ENCODE results near the gene GNAQ.
"Not testable (repeated sequence)": the region's sequence is repeated elsewhere in the genome, so short reads cannot be mapped to it uniquely, and the experiment has no call there.

Gene GNAQ

GRCh38 chr9:77866878-77867277, 164.7 kb downstream of the GNAQ start:
- no peak for FAIRE-seq

DNA sequence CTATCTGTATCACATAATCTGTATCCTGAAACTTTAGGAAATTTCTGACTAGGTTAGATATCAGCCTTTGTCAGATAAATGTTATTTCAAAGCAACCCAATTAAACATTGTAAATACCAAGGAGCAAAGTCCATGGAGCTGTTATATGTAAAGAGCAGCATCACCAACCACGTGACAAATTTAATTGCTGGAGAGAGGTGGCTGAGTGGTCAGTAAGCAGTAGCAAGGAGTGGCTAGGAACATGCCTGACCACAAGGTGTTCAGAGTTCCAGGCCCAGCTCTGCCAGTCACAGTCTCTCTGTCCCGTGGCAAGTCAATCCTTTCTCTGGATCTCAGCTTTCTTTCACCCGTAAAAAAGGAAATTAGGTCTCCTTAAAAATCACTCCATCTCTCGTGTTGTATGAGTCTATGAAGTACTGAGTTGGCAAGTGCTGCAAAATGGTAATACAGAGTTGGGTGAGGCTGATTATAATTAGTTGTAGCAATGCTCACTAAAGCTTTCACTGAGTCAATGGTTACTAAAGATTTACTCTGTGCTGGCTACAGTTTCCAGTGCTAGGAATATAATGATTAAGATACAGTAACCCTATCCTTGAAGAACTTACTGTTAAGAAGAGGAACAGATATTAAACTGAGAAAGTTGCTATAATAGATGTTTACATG, 166.1 kb downstream of the GNAQ start:
- no peak for FAIRE-seq

GRCh38 chr9:77864211-77864889, 167.3 kb downstream of the GNAQ start:
- no peak for FAIRE-seq

GRCh38 chr9:77863638-77864037, 168.0 kb downstream of the GNAQ start:
- FAIRE-seq, result not testable (repeated sequence)

- FAIRE-seq, result not testable (repeated sequence)
These were observed 170.7 kb downstream of the GNAQ start for GRCh38 chr9:77860953-77861352.

GRCh38 chr9:77857513-77858259, 173.9 kb downstream of the GNAQ start:
- no peak for FAIRE-seq

DNA sequence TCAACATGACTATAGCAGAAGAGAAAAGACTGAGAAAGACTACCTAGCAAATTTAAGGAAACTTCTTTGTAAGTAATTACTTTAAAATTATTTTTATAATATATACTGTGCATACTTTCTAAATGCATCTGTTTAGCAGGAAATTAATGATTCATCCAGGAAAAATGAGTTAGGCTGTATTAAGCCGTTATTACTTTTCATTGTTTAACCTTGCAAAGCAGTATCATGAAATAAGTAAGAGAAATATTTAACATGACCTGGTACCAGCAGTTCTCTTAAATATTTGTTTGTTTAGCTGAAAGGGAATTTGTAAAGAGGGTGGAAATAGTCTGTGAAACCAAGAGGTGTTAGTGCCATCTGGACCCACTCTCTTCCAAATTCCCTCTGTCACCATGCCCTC, 175.0 kb downstream of the GNAQ start:
- FAIRE-seq, result no peak

DNA sequence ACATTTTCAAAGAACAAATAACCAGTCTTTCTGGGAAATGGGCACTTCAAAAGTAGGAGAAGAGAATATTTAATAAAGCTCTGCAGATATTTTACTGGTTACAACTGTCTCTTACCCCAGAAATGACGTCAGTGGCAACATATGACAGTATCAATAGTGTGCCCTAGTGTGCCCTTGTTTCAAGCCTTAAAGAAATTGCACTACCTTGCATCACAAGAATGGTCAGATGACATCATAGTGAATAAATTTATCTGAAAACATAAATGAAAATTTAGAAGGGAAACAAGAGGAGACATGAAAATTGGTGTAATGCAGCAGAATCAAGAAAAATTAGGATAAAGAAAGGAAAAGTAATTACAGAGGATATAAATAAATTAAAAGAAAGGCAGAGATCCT, 176.7 kb downstream of the GNAQ start:
- FAIRE-seq, result no peak

DNA sequence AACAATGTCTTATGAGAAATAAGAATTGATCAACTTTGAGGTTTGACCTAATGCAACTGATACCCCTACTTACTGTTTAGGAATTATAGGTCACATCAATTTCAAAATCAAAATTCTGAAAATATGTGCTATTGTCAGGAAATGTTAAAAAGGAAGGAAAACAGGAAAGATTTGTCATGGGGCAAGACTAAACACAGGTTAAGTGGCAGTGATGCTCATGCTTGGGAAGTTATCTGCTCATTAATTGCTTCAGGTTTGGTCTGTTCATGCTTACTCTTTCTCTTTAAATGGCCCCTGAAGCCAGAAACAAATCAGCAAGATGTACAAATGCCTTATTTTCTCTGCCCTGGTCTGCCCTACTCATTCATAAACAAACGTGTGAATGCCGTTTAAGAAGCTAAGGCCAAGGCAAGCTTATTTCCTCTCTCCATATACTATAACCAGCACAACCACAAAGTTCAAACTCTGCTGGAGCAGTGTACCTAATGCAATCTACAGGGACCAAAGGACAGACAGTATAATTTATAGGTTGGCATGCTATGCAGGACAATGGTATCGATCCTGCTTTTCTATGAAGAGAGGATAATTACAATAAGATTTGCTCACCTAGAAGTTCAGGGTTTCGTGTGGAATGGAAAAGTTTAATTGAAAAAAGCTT, 177.2 kb downstream of the GNAQ start:
- FAIRE-seq, result no peak

DNA sequence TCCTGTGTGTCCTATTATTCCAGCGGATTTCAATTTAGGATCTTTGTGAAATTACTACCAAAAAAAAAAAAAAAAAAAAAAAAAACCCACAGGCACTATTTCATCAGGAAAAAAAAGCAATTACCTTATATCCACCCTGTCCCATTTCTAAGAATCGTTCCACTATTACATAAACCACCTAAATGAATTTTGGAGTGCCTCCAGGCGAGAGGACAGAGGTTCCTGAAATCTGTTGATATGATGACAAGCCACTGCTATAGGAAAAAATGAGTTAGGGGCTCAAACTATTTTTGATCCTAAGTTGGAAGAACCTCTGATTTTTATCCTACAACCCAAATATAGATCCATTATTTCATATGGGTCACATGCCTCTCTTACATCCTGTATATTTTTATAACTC, 177.9 kb downstream of the GNAQ start:
- FAIRE-seq, result no peak

DNA sequence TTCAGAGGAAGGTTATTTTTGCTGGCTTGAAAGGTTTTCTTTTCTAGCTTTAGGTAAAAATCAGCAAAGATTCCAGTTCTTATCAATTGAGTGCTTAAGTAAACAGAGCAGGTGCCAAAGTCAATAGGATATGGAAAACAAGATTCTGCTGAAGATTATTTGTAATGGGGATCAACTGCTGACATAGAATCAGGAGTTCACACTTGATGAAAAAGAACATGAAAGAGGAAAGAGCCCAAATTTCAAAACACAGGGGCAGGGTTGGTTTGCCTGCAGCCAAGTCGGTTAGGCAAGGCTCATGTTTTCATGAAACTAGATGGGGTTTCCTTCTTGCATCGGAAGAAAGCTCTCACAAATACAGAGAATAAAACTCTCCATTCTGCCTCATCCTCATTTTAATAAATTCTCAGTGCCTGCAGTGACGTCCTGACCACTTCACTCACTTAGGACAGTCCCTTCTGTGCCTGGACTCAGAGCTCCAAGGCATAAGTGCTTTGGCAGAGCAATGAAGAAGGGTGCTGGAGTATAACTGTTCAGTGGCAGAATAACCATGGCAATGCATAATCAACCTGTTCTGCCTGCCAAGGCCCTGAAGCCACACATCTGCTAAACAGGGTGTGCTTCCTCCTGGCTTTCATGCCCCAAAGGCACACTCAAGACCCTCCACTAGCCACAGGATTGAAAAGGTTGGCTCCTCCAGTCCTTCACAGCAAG, 179.6 kb downstream of the GNAQ start:
- no peak for FAIRE-seq

DNA sequence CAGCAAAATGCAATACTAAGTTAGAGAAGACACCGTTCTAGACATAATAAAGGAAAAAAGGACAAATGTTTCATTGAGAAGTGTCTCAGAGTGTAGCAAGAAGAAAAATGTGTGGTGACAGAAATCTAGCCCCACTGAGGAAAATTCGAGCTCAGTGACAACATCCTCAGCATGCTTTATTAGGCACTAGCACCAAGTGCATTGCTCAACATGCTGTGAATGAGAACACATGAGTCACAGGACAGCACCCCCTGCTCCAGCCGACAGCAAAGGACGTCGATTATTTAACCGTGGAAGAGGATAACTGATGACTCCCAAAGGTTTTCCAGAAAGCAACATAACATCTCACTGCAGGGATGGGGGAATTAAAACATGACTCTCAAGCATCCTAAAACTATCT, 182.7 kb downstream of the GNAQ start:
- FAIRE-seq, result no peak

DNA sequence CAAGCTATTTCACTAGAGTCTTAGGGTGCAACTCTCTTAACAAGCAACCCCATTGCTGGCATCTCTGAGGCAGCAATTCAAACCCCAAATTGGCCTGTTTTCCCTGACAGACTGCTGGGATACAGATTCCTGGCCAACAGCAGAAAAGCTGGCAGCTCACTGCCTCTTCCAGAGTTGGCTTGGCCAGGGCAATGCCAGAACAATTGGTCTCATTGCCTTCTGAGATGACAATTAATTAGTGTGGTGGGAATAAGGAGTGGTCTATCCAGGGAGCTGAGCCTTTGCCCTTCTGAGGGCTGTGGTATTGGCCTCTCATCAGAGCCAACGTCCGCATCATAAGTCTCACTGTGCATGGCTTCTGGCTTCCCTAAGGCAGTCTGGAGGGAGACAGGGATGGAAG, 183.2 kb downstream of the GNAQ start:
- FAIRE-seq, result no peak

- FAIRE-seq, result no peak
These were observed 184.0 kb downstream of the GNAQ start for GRCh38 chr9:77847626-77848025.

- no peak for FAIRE-seq
These were observed 184.5 kb downstream of the GNAQ start for GRCh38 chr9:77847059-77847499.

GRCh38 chr9:77844415-77844814, 187.2 kb downstream of the GNAQ start:
- no peak for FAIRE-seq

GRCh38 chr9:77843871-77844155, 187.8 kb downstream of the GNAQ start:
- no peak for FAIRE-seq

DNA sequence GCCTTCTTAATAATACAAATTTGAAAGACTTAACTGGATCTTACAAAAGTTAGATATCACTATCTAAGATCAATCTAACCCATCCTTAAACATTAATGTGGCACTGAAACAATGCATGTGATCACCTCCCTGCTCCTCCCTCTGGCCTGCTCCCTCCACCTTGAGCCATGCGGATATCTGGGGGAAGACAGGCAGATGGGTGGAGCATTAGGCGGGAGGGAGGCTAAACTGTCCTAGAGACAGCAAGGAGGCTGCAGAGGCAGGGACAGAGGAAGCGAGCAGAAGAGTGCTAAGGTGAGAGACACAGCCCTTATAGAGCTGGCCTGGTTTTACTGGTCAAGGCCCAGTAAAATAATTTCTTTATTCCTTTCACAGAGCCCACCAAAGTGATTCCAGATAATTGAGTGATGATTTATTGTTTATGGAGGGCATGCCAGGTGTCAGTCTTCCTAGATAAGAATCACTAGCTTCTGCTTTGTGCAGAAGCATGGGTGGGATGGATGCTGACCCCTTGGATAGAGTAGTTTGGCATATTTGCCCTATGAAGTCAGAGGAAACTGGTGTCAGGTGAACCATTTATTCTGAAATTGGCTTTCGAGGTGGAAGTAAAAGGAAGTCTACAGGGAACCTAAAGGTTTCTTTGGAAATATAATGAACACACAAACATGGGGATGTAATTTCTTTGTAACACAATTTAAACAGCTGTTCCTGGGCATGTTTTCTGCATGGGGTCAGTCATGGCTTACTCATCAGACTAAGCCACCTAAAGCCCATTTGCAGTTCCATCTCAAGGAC, 188.3 kb downstream of the GNAQ start:
- no peak for FAIRE-seq

GRCh38 chr9:77841739-77842386, 189.7 kb downstream of the GNAQ start:
- no peak for FAIRE-seq

DNA sequence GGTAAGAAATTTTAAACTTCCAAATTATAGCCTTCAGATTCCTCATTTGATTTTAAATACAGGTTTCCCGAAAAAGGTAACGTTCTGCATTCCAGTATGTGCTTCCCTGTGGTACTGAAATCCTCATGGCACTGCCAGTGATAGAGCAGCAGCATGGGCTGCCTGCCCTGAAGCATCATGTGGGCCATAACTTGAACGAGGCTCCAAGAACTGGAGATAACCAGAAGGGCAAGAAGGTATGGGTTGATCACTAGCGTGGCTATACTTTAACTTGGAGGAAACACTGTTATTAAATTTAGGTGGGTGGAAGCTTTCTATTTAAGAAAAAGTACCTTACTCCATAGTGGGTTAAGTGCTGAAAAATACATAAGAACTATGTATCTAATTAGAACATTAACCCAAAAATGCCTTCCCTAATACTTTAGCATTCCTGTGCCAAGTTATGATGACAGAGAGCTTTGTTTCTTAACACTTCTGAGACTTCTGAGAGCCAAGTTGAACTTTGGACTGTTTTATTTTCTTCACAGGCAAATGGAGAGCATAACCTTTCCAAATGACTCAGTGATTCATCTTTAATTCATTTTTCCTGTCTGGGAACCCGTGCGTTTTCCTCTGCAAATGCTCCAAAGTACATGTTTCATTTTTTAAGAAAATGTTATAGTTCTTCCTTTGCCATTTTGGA, 192.0 kb downstream of the GNAQ start:
- FAIRE-seq, result no peak

DNA sequence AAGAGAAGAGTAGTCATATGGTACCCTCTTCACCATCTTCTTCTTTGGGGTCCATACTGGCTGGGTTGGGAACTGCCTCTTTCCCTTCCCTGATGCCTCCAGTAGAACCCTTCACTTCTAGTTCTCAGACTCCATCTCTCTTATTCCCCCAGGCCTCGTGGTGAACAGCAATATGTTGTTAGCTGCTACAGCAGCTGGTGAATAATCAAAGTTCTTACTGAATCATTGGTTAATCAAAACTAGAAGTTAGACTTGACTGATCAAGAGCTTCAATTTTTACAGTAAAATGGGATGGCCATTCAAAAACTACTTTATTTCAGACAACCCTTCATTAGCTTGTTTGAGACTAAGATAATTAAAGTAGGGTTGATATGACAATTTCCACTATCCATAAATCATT, 192.6 kb downstream of the GNAQ start:
- no peak for FAIRE-seq
